Measurements from ENCODE around the gene SPATA31D4. TPM values are rescaled to one million over a fixed set of nuclear protein-coding genes. Genes with fewer than 3 reads are reported as not detected.
"Not testable (repeated sequence)": the region's sequence is repeated elsewhere in the genome, so short reads cannot be mapped to it uniquely, and the experiment has no call there.

Gene SPATA31D4
- polyA plus RNA-seq, 3 donors from 2014 or later = not detected

DNA sequence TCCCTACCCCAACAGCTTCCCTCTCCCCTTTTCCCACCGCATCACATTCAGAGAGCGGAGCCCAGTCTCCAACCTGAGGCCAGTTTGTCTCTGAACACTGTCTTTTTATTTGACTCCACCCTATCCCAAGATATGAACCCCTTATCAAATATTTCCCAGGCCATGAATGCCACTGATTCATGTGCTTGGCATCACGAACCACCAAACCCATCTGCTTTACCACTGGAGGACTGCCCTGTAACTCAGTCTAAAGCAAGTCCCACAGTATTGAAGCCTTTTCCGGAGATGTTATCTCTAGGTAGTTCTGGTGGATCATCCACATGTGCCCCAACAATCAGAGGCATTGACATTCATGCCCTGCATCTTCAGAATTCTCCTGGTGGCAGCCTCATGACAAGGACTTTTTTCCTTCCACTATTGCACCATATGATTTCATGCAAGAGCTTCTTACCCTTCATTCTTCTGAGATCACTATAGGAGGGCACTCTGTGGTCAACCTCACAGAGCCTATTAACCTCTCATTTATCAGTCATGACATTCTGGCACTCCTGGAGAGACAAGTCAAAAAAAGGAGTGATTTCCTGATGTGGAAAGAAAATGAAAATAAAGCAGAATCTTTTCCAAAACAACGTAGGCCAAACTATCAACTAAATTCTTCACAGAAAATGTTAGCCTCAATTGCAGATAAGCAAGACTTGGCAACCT is 12.3 kb upstream of the SPATA31D4 start:
- Mint-ChIP-seq H3K27ac (no peak overlapping the region), H3K4me3 (no peak overlapping the region), H3K36me3 (no peaks in the 10 kb centered on the region), H3K4me1 (no peaks in the 10 kb centered on the region), H3K9me3 (peaks cover 0 to 2% (median 0%) of the 10 kb centered on the region in 6 donors), H3K27me3 (ENCODE audit: low read depth in 3 of 3) (peaks cover 0 to 2% (median 0%) of the 10 kb centered on the region in 3 donors)
- no peak for DNase-seq

GRCh38 chr9:81918507-81918906 is 9.7 kb upstream of the SPATA31D4 start:
- not testable (repeated sequence) for H3K36me3 Mint-ChIP-seq; H3K9me3 Mint-ChIP-seq; H3K4me1 Mint-ChIP-seq; DNase-seq; H3K27ac Mint-ChIP-seq; H3K27me3 Mint-ChIP-seq (ENCODE audit: low read depth in 3 of 3); H3K4me3 Mint-ChIP-seq

DNA sequence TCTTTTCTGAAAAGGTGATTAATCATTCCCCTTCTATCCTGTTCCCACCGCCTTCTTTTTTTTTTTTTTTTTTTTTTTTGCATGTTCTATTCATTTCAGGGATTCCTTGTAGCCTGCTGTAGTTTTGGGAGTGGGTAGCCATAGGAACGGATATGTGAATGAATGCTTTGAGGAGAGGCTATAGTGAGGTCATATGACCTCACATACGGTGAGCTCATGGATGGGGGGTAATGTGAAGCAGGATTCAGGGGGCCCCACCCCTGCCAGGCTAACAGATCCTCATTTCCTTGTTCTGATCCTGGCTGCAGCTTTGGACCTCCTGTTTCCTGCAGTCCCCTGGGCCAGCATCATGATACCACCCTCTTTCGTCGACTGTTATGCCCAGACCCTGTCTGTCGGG is 1.9 kb downstream of the SPATA31D4 start:
- H3K4me3 Mint-ChIP-seq; H3K9me3 Mint-ChIP-seq; H3K27ac Mint-ChIP-seq; H3K27me3 Mint-ChIP-seq (ENCODE audit: low read depth in 3 of 3); DNase-seq; H3K36me3 Mint-ChIP-seq; H3K4me1 Mint-ChIP-seq: not testable (repeated sequence)

- H3K4me3 Mint-ChIP-seq; H3K27ac Mint-ChIP-seq; H3K9me3 Mint-ChIP-seq; H3K36me3 Mint-ChIP-seq; DNase-seq; H3K4me1 Mint-ChIP-seq; H3K27me3 Mint-ChIP-seq (ENCODE audit: low read depth in 3 of 3): not testable (repeated sequence)
Measured at GRCh38 chr9:81933547-81933946, 5.3 kb downstream of the SPATA31D4 start.

DNA sequence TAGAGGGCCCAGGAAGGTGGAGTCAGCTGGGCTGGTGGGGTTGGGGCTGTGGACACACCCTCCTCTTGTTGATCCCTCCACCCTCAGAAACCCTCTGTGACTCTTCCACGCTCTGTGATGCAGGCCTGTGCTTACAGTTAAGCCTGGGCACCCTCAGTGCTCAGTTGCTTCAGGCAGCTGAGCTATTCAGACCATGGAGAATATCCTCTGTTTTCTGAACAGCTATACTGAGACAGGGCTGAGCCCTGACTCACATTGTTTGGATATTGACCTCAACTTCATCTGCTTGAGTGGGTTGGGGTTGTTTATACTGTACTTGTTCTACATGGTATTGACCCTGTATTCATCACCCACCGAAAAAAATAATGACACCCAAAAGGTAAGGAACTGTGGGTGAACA is 15.2 kb downstream of the SPATA31D4 start, which contains the start of gene SPATA31D3:
TSS of gene SPATA31D3 (plus strand) at position 108 of the 400 bp plus-strand sequence. CDS start at position 194, 86 bp downstream.
- H3K4me1 Mint-ChIP-seq; DNase-seq; H3K4me3 Mint-ChIP-seq; H3K36me3 Mint-ChIP-seq; H3K27ac Mint-ChIP-seq; H3K27me3 Mint-ChIP-seq (ENCODE audit: low read depth in 3 of 3); H3K9me3 Mint-ChIP-seq: not testable (repeated sequence)

DNA sequence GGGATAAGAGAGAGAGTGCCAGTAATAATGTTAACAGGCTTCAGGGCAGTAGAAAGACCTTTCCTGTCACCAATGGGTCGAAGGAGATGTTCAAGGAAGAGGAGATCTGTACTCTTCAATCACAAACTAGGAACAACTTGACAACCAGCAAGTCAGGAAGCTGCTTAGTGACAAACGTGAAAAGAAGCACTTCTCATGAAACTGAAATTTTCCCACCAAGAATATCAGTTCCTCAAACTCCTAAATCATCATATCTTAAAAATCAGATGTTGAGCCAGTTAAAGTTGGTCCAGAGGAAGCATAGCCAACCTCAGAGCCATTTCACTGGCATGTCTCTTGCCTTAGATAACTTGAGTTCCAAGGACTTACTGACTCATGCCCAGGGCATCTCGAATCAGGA is 20.4 kb downstream of the SPATA31D4 start:
- H3K4me3 Mint-ChIP-seq; DNase-seq; H3K36me3 Mint-ChIP-seq; H3K27me3 Mint-ChIP-seq (ENCODE audit: low read depth in 3 of 3); H3K4me1 Mint-ChIP-seq; H3K9me3 Mint-ChIP-seq; H3K27ac Mint-ChIP-seq: not testable (repeated sequence)

GRCh38 chr9:81953096-81953495 is 24.9 kb downstream of the SPATA31D4 start:
- peaks cover 3 to 7% (median 5%) of the 10 kb centered on the region in 3 donors for H3K36me3 Mint-ChIP-seq
- peaks cover 9 to 30% (median 15%) of the 10 kb centered on the region in 6 donors for H3K9me3 Mint-ChIP-seq
- H3K27me3 Mint-ChIP-seq (ENCODE audit: low read depth in 3 of 3) = peaks cover 0 to 2% (median 2%) of the 10 kb centered on the region in 3 donors
- no peaks in the 10 kb centered on the region for H3K4me1 Mint-ChIP-seq
- H3K4me3 Mint-ChIP-seq = no peak overlapping the region
- no peak overlapping the region for H3K27ac Mint-ChIP-seq
- no peak for DNase-seq

GRCh38 chr9:81955625-81956024 is 27.4 kb downstream of the SPATA31D4 start:
- H3K27ac Mint-ChIP-seq = no peak overlapping the region
- H3K4me3 Mint-ChIP-seq = no peak overlapping the region
- peaks cover 9 to 30% (median 15%) of the 10 kb centered on the region in 6 donors for H3K9me3 Mint-ChIP-seq

GRCh38 chr9:81964218-81965171 is 36.3 kb downstream of the SPATA31D4 start:
- DNase-seq = no peak
- Mint-ChIP-seq H3K36me3 (no peaks in the 10 kb centered on the region), H3K4me1 (no peaks in the 10 kb centered on the region), H3K9me3 (peaks cover 0 to 5% (median 0%) of the 10 kb centered on the region in 6 donors), H3K4me3 (no peak overlapping the region), H3K27ac (no peak overlapping the region), H3K27me3 (ENCODE audit: low read depth in 3 of 3) (peaks cover 2 to 4% (median 3%) of the 10 kb centered on the region in 3 donors)

More at GRCh38 chr9:81955625-81956024, 27.4 kb downstream of the SPATA31D4 start:
- DNase-seq = no peak
- no peaks in the 10 kb centered on the region for H3K4me1 Mint-ChIP-seq
- H3K36me3 Mint-ChIP-seq = peaks cover 3 to 7% (median 5%) of the 10 kb centered on the region in 3 donors
- peaks cover 1 to 2% (median 2%) of the 10 kb centered on the region in 3 donors for H3K27me3 Mint-ChIP-seq (ENCODE audit: low read depth in 3 of 3)

- no peak overlapping the region for H3K27ac Mint-ChIP-seq
- H3K36me3 Mint-ChIP-seq = no peaks in the 10 kb centered on the region
- DNase-seq = no peak
- peaks cover 0 to 3% (median 0%) of the 10 kb centered on the region in 6 donors for H3K9me3 Mint-ChIP-seq
- H3K4me1 Mint-ChIP-seq = no peaks in the 10 kb centered on the region
- H3K4me3 Mint-ChIP-seq = no peak overlapping the region
- peaks cover 0 to 8% (median 2%) of the 10 kb centered on the region in 3 donors for H3K27me3 Mint-ChIP-seq (ENCODE audit: low read depth in 3 of 3)
Measured at GRCh38 chr9:81968026-81968425, 39.8 kb downstream of the SPATA31D4 start.

DNA sequence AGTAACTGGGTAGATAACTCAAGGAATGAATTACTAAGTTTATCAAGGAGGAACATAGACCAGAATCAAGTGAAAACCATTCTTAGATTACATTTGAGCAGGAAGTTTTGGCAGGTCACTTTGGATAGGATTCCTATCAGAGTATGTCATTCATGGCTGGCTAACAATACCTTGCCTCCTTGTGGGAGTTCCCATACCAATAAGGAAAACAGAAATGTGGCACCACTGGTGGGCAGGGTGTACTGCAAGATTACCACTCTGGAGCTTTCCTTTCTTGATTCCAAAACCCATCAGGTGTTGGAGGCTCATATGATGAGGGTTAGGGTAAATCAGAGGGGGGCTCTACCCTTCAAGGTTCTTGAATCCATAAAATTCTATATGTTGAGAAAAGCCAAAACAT is 41.7 kb downstream of the SPATA31D4 start:
- Mint-ChIP-seq H3K4me1 (no peaks in the 10 kb centered on the region), H3K27ac (no peak overlapping the region)

GRCh38 chr9:81971727-81972126 is 43.5 kb downstream of the SPATA31D4 start:
- DNase-seq = no peak
- Mint-ChIP-seq H3K27me3 (ENCODE audit: low read depth in 3 of 3) (peaks cover 2 to 8% (median 2%) of the 10 kb centered on the region in 3 donors), H3K27ac (no peak overlapping the region), H3K36me3 (no peaks in the 10 kb centered on the region), H3K4me1 (no peaks in the 10 kb centered on the region), H3K4me3 (no peak overlapping the region), H3K9me3 (peaks cover 0 to 3% (median 0%) of the 10 kb centered on the region in 6 donors)

More for the DNA sequence above, 41.7 kb downstream of the SPATA31D4 start:
- no peak overlapping the region for H3K4me3 Mint-ChIP-seq
- H3K36me3 Mint-ChIP-seq = no peaks in the 10 kb centered on the region
- peaks cover 0 to 8% (median 2%) of the 10 kb centered on the region in 3 donors for H3K27me3 Mint-ChIP-seq (ENCODE audit: low read depth in 3 of 3)
- no peak for DNase-seq
- H3K9me3 Mint-ChIP-seq = peaks cover 0 to 3% (median 0%) of the 10 kb centered on the region in 6 donors

GRCh38 chr9:81974764-81975163 is 46.5 kb downstream of the SPATA31D4 start:
- no peaks in the 10 kb centered on the region for H3K9me3 Mint-ChIP-seq
- no peak for DNase-seq
- no peak overlapping the region for H3K4me3 Mint-ChIP-seq
- peaks cover 0 to 3% (median 2%) of the 10 kb centered on the region in 3 donors for H3K27me3 Mint-ChIP-seq (ENCODE audit: low read depth in 3 of 3)
- H3K27ac Mint-ChIP-seq = no peak overlapping the region
- no peaks in the 10 kb centered on the region for H3K4me1 Mint-ChIP-seq
- H3K36me3 Mint-ChIP-seq = no peaks in the 10 kb centered on the region

- Mint-ChIP-seq H3K36me3 (no peaks in the 10 kb centered on the region), H3K27ac (no peak overlapping the region)
Measured at GRCh38 chr9:81976351-81976750, 48.1 kb downstream of the SPATA31D4 start.

More at GRCh38 chr9:81976351-81976750, 48.1 kb downstream of the SPATA31D4 start:
- H3K27me3 Mint-ChIP-seq (ENCODE audit: low read depth in 3 of 3) = peaks cover 0 to 2% (median 0%) of the 10 kb centered on the region in 3 donors
- no peaks in the 10 kb centered on the region for H3K9me3 Mint-ChIP-seq
- H3K4me3 Mint-ChIP-seq = no peak overlapping the region
- no peaks in the 10 kb centered on the region for H3K4me1 Mint-ChIP-seq
- no peak for DNase-seq
